ENCODE measurements around the gene HEPACAM2. TPM values are rescaled to one million over a fixed set of nuclear protein-coding genes. Genes with fewer than 3 reads are reported as not detected.

Gene HEPACAM2
- under 1 TPM in 2 of 4 donors, not detected in 2; 0.19 to 0.54 TPM for total RNA-seq

GRCh38 chr7:93226310-93226709 lies at the start of gene HEPACAM2:
Gene HEPACAM2, minus strand, starts transcription at chr7:93226469.
- no peak for DNase-seq (ENCODE audit: low spot score in 2 of 2)
- TF ChIP-seq POLR2A (IDR thresholded peaks at IDR 0.05), result no peak
- no peak for TF ChIP-seq CTCF (IDR thresholded peaks at IDR 0.05)
- H3K4me3 ChIP-seq (ENCODE audit: low read depth, poor library complexity, severe bottlenecking), result no peak within 1 kb of the TSS
- 65 to 85% methylated on average over 2 of the region's 2 CpGs for WGBS, 2 donors
- intact Hi-C loops (cut with DNase I; ENCODE audit: low total_unique reads), result no loop called here

GRCh38 chr7:93265220-93265619 lies 39.0 kb upstream of the HEPACAM2 start:
- intact Hi-C loops (cut with DNase I; ENCODE audit: low total_unique reads), result no loop called here

GRCh38 chr7:93262535-93262934 lies 36.3 kb upstream of the HEPACAM2 start:
- TF ChIP-seq POLR2A (IDR thresholded peaks at IDR 0.05), result no peak
- no peak for TF ChIP-seq CTCF (IDR thresholded peaks at IDR 0.05)
- no peak for DNase-seq (ENCODE audit: low spot score in 2 of 2)
- WGBS, 2 donors, result 96 to 100% methylated on average over 1 of the region's 1 CpG
- H3K4me3 ChIP-seq (ENCODE audit: low read depth, poor library complexity, severe bottlenecking), result no peak overlapping the region
- intact Hi-C loops (cut with DNase I; ENCODE audit: low total_unique reads), result no loop called here

More at GRCh38 chr7:93265220-93265619, 39.0 kb upstream of the HEPACAM2 start:
- no peak for DNase-seq (ENCODE audit: low spot score in 2 of 2)
- H3K4me3 ChIP-seq (ENCODE audit: low read depth, poor library complexity, severe bottlenecking), result no peak overlapping the region
- 84 to 85% methylated on average over 4 of the region's 4 CpGs for WGBS, 2 donors
- no peak for TF ChIP-seq CTCF (IDR thresholded peaks at IDR 0.05)
- no peak for TF ChIP-seq POLR2A (IDR thresholded peaks at IDR 0.05)

- no peak for TF ChIP-seq CTCF (IDR thresholded peaks at IDR 0.05)
- TF ChIP-seq POLR2A (IDR thresholded peaks at IDR 0.05), result no peak
- intact Hi-C loops (cut with DNase I; ENCODE audit: low total_unique reads), result no loop called here
- H3K4me3 ChIP-seq (ENCODE audit: low read depth, poor library complexity, severe bottlenecking), result no peak overlapping the region
- DNase-seq (ENCODE audit: low spot score in 2 of 2), result no peak
Observed at GRCh38 chr7:93258661-93259060, 32.4 kb upstream of the HEPACAM2 start.

- 76 to 85% methylated on average over 5 of the region's 5 CpGs for WGBS, 2 donors
- DNase-seq (ENCODE audit: low spot score in 2 of 2), result no peak
- intact Hi-C loops (cut with DNase I; ENCODE audit: low total_unique reads), result no loop called here
Observed at GRCh38 chr7:93249491-93250148, 23.4 kb upstream of the HEPACAM2 start.

More at GRCh38 chr7:93249491-93250148, 23.4 kb upstream of the HEPACAM2 start:
- no peak for TF ChIP-seq POLR2A (IDR thresholded peaks at IDR 0.05)
- TF ChIP-seq CTCF (IDR thresholded peaks at IDR 0.05), result no peak
- no peak overlapping the region for H3K4me3 ChIP-seq (ENCODE audit: low read depth, poor library complexity, severe bottlenecking)
